NAMALWA (cell line): ENCODE data around the gene ZNF771.
"Not testable (repeated sequence)": the region's sequence is repeated elsewhere in the genome, so short reads cannot be mapped to it uniquely, and the experiment has no call there.

Experiments used
- DNase-seq: peaks from one replicate; pipeline ENCODE4 v3.0.0-alpha.2; 2015; ENCODE audit warnings: low spot score

The ZNF771 gene

GRCh38 chr16:30434852-30435251 lies 27.4 kb downstream of the ZNF771 start:
- no peak for DNase-seq

- DNase-seq = no peak
Measured at GRCh38 chr16:30437511-30438046, 30.2 kb downstream of the ZNF771 start.

GRCh38 chr16:30438835-30439234 lies 31.4 kb downstream of the ZNF771 start:
- no peak for DNase-seq

- DNase-seq = no peak
Measured at GRCh38 chr16:30439720-30440348, 32.4 kb downstream of the ZNF771 start.

GRCh38 chr16:30443631-30444030 lies 36.2 kb downstream of the ZNF771 start:
- DNase-seq = no peak

GRCh38 chr16:30444231-30445148 lies 37.1 kb downstream of the ZNF771 start:
- DNase-seq = no peak

GRCh38 chr16:30445149-30445407 lies 37.7 kb downstream of the ZNF771 start:
- no peak for DNase-seq

- peak; percentile 98 for DNase-seq
Measured at GRCh38 chr16:30445408-30446202, 38.2 kb downstream of the ZNF771 start, which contains the start of gene SEPHS2. TSS of gene SEPHS2 (minus strand) at chr16:30445874. CDS start at chr16:30445727, 147 bp downstream.

GRCh38 chr16:30446203-30446595 lies 38.8 kb downstream of the ZNF771 start:
- DNase-seq = no peak

GRCh38 chr16:30447512-30448226 lies 40.3 kb downstream of the ZNF771 start:
- no peak for DNase-seq

- DNase-seq = no peak
Measured at GRCh38 chr16:30449116-30449435, 41.7 kb downstream of the ZNF771 start.

GRCh38 chr16:30452709-30453580 lies 45.5 kb downstream of the ZNF771 start:
- not testable (repeated sequence) for DNase-seq

- no peak for DNase-seq
Measured at GRCh38 chr16:30456302-30456701, 48.9 kb downstream of the ZNF771 start.

GRCh38 chr16:30457256-30457655 lies 49.9 kb downstream of the ZNF771 start:
- DNase-seq = no peak

- no peak for DNase-seq
Measured at GRCh38 chr16:30457743-30458560, 50.5 kb downstream of the ZNF771 start.

- DNase-seq = peak; percentile 35
Measured at GRCh38 chr16:30458561-30459394, 51.4 kb downstream of the ZNF771 start.

GRCh38 chr16:30459456-30459855 lies 52.0 kb downstream of the ZNF771 start:
- no peak for DNase-seq

- not testable (repeated sequence) for DNase-seq
Measured at GRCh38 chr16:30461426-30461825, 54.0 kb downstream of the ZNF771 start.

GRCh38 chr16:30464078-30464477 lies 56.7 kb downstream of the ZNF771 start:
- no peak for DNase-seq
